GM18858 (cell line): ENCODE results near the gene GZMM.

Source experiments
- ATAC-seq: cut with Tn5 transposase; IDR thresholded peaks from one replicate; pipeline ENCODE4 v1.9.1; 2021; ENCODE audit not compliant: unreplicated experiment

GZMM gene

DNA sequence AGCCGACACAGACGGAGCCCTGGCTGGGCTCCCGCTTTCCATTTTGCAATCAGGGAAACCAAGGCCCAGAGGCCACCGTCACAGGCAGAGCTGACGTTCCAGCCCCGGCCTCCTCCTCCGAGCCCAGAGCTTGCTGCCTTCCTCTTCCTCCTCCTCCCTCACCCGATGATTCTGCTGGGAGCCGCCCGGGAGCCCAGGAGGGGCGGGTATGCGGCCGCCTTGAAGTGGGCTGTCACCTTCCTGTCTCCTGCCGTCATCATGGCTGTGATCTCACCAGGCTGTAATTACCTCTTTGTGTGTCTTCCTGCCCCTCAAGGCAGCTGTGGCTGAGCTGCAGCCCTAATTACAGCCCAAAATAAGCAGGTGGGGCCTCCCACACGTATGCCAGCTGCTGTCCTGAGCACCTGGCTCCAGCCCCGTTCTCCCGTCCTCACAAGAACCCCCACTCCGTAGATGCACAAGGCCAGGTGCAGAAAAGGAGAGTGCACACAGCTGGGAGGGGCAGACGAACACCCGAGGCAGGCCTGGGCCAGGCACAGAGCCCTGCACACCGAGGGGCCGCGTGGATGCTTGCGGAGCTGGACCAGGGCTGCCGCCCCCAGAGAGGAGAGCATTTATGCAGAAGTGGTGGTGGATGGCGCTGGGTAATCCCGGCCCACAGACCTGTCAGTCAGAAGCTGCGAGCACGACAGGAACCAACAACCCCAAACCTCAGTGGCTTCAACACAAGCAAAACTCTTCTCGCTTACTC is 32.6 kb upstream of the GZMM start:
- no peak for ATAC-seq

- no peak for ATAC-seq
These were observed 31.1 kb upstream of the GZMM start for GRCh38 chr19:512547-513365.

DNA sequence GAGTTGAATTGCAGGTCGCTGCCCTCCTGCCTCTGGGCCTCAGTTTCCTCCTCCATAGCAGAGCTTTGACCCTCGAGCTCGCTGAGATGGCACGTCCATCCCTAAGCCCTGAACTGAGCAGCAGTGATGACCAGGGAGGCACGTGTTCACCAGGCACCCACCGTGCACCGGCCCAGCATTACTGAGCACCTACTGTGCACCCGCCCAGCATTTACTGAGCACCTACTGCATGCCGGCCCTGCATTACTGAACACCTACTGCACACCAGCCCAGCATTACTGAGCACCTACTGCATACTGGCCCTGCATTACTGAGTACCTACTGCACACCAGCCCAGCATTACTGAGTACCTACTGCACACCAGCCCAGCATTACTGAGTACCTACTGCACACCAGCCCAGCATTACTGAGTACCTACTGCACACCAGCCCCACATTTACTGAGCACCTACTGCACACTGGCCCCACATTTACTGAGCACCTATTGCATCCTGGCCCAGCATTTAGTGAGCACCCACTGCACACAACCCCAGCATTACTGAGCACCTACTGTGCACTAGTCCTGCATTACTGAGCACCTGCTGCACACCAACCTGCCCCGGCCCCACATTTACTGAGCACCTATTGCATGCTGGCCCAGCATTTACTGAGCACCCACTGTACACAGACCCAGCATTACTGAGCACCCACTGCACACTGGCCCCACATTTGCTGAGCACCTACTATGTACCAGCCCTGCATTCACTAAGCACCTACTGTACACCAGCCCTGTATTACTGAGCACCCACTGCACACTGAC is 30.3 kb upstream of the GZMM start:
- ATAC-seq = no peak

- no peak for ATAC-seq
These were observed 29.6 kb upstream of the GZMM start for GRCh38 chr19:514166-514663.

- no peak for ATAC-seq
These were observed 25.9 kb upstream of the GZMM start for GRCh38 chr19:517721-518597.

GRCh38 chr19:518598-519231 is 25.1 kb upstream of the GZMM start:
- no peak for ATAC-seq

DNA sequence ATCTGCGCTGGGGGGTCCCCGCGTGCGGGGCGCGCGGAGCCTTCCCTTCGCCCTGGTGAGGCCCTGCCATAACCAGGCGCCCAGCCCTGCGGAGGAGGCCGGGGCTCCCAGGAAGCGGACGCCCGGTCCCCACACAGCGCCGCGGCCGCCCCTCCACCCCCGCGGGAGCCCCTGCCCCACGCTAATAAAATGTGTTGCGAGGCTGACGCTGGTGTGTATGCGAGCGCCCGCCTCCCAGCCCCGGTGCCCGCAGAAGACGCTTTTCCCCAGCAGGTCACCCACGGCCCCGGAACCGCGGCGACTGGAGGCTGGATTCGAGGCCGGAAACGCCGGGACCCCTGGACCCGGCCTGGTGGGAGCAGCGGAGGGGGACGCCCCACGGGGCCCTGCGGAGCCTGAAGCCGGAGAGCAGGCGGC is 24.4 kb upstream of the GZMM start:
- no peak for ATAC-seq

- ATAC-seq = no peak
These were observed 21.1 kb upstream of the GZMM start for GRCh38 chr19:522726-523125.

DNA sequence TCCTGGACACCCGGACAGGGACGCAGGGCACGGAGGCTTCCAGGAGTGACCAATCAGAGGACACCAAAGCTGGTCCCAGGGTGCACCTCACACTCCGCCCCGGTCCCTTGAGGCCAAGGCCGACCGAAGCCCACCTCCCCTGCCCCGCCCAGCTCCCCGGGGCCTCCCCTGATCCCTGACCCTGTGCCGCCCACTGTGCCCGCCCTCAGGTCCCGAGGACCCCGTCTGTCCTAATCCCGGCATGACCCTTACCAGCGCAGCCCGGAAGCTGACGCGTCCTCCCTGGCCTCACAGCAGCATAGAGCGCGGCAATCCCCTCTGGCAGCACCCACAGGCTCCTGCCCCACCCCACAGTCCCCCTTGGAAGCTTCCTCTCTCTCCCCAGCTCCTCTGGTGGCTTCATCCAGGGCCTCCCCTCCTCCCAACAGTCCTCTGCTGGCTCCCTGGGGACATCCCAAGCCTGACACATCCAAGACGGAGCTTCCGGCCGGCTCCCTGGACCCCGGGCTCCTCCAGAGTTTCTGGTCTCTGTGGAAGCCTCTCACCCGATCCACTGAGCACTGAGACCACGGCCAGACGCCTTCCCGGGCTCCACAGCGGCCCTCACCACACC is 19.7 kb upstream of the GZMM start:
- no peak for ATAC-seq

DNA sequence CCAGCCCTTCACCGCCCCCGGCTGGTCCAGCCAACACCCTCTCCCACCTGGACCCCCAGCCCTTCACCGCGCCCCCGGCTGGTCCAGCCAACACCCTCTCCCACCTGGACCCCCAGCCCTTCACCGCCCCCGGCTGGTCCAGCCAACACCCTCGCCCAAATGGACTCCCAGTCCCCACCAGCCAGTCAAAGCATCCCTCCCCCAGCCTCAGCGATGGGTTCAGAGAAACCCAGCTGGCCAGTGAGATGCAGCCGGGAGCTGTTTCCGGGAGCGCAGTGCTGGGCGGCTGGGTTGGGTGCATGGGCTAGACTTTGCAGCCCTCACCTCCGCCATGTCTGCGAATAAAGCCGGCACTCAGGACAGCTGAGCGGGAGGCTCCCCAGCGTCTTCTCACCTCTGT is 18.8 kb upstream of the GZMM start:
- no peak for ATAC-seq

- no peak for ATAC-seq
These were observed 17.9 kb upstream of the GZMM start for GRCh38 chr19:525857-526419.

DNA sequence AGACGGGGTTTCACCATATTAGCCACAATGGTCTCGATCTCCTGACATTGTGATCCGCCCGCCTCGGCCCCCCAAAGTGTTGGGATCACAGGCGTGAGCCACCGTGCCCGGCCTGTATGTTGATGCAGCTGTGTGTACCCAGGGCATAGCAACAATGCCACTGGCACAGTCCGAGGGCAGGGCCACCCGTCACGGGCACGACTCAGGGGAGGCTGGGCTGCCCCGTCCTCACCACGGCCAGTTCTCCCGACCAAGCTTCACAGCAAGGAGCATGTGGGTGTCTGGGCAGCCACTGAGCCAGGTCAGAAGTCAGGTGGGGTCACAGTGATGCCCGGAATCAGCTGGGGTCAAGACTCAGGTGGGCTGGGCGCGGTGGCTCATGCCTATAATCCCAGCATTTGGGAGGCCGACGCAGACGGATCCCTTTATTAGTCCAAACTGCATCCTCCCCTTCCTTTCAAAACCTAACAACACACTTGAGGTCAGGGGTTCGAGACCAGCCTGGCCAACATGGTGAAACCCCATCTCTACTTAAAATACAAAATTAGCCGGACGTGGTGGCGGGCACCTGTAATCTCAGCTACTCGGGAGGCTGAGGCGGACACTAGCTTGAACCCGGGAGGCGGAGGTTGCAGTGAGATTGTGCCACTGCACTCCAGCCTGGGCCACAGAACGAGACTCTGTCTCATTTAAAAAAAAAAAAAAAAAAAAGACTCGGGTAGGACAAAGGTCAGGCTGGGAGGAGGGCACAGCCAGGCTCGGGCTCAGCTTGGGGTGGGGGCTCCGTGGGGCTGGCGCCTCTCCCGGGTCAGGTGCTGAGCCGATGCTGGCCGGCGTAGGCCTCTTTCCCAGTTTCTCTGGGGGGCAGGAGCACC is 13.5 kb upstream of the GZMM start:
- no peak for ATAC-seq

GRCh38 chr19:531009-531752 is 12.7 kb upstream of the GZMM start:
- peak; percentile 58 for ATAC-seq

- peak; percentile 11 for ATAC-seq
These were observed 11.9 kb upstream of the GZMM start, which contains the start of gene CDC34 for GRCh38 chr19:531753-532560. CDC34 (plus strand) TSS chr19:531760; CDS start chr19:531932, 172 bp downstream.

DNA sequence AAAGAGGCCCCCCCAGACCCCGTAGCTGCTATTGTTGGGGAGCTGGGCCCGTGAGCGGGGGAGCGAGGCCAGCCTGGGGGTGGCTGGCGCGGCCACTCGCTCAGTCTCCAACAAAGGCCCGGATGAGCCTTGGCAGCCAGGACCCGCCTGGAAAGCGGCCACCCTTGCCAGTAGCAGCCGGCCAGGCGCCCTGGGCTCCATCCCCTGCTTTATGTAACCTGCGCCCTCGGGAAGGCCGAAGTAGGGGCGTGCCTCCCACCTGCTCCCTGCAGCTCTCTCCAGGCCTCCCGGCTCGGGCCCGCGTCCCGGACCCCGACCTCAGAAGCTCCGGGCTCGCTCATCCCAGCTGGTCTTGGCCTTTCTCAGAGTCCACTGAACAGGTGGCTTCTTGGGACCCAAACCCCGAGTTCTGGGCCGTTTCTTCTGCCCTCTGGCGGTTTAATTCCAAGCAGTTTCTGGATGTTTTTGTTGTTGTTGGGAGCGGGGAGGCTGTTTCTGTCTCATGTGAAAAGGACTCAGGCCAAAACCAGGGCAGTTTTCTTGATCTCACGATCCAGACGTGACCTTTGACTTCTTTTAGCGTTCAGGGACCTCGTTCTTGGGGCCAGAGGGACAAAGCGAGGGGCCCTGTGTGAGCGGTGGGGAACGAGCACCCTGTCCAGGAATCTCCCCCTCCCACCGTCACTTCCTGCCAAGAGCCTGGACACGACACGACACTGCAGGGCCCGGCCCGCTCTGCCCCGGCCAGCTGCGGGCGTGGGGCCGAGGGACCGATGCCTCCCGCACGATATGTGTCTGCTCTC is 11.1 kb upstream of the GZMM start:
- no peak for ATAC-seq
